ENCODE results near the gene MAP4K2.

The MAP4K2 gene

DNA sequence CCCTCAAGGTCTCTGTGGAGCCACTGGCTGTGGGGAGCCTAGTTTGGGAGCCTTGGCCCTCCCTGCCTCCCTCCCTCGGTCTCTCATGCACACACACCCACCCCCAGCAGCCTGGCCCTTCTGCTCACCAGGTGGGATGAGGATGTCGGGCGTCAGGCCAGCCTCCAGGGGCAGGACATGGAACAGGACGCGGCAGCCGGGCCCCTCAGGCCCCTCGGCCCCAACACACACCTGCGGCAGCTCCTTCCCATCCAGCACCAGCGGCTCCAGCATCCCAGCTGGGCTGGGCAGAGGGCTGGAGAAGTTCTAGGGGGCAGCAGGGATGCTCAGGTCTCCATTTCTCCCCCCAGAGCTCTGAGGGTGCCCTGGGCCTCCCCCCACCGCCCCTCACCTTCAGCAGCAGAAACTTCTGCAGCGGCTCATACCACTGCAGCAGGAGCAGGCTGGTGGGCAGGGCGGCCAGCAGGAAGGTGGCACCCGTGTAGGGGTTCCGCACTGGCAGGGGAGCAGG lies 11.2 kb downstream of the MAP4K2 start:
- no peak for DNase-seq (ENCODE audit: low read depth)

DNA sequence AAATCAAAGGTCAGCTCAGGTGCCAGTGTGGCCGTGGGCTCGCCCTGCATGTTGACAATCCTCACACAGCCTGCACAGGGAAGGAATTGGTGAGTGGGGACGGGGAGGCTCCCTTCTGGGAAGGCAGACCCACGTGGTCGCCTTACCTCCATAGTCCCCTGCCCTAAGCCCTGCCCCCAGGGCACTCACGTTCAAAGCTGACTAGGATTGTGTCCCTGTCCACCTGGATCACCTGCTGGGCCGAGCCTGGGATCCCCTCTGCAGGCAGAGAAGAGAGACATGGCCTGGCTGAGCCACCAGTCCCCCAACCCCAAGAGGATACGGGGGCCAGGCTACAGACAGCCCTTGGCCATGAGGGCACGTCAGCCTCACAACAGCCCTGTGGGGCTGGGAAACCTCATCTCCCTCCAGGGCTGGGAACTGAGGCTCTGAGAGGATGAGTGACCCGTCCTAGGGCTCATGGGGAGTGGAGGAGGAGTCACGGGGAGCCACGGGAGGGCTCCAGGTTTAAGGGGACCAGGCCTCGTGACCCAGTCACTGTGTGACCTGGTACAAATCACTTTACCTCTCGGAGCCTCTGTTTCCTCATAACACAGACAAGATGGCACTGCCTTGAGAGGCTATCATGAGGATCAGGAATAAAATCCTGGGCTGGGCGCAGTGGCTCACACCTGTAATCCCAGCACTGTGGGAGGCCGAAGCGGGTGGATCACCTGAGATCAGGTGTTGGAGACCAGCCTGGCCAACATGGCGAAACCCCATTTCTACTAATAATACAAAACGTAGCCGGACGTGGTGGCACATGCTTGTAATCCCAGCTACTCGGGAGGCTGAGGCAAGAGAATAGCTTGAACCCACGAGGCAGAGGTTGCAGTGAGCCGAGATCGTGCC lies 12.6 kb downstream of the MAP4K2 start:
- no peak for DNase-seq (ENCODE audit: low read depth)

DNA sequence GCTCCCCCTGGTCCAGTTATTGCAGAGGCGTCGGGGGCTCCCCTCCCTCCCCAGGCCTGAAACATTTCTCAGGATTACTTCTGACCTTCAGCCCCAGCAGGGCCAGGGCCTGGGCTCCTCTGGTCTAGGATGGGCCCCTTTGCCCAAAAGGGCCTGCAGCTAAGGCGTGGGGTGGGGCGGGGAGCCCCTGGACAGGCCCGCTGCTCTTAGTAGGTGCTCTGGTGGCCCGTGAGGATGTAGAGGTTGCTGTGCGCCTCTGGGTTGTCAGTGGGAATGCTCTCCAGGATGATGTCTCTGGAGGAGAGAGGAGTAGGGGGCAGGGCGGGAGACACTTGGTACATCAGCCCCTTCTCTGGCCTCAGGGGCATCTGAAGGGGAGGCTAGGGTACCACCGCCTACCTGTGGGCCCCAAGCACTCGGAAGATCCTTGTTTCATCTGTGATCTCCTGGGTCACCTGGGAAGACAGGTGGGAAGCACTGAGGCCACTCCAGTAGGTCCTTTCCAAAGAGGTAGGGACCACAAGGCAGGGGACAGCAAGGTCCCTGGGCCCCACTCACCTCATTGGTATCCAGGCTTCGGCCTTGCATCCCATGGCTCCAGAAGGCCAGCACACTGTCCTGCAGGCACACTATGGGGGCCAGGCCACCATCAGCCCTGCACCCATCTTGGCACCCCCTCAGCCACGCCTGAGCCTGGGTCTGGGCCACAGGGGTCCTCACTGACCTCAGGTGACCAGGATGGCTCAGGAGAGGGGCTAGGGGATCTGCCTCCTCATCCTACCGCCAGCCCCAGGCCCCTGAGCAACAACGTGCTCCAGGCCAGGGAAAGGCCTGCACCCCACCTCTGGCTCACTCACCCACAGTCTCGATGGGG lies 13.4 kb downstream of the MAP4K2 start:
- no peak for DNase-seq (ENCODE audit: low read depth)

DNA sequence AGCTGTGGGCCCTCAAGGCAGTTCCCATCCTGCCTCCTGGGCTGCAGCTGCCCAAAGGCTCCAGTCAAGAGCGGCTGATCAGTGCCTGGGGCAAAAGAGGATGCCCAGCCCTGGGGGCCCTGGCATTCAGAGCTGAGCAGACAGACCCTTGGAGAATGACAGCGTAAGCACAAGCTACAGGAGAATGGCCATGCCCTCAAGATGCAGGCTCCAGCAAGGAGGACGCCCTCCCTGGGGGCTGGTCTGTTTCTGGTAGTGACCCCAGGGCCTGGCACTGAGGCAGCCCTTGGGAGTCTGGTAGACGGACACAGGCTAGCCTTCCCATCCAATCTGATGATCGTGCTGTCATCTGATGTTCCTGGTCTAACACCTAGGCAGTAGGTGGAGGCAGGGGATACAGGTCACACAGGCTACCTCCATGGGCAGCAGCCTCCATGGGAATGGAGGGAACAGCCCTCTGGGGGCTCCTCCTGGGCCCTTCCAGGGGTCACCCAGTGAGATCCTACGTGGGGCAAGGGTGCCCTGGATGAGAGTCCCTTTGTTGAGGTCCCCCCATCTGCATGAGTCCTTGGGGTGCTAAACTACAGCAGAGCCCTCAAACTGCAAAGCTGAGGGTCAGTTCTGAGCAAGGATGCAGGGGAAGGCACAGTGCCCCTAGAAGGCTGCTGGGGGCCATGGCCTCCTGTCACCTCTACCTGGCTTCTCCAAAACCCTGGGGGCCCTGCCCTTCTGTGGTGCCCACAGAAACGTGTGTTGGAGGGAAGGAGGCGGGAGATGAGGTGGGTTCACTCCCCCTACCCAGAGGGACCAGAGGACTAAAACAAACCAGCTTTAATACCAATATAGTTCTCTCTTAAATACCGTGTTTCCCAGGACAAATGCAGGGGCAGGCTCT lies 14.4 kb downstream of the MAP4K2 start:
- no peak for DNase-seq (ENCODE audit: low read depth)

DNA sequence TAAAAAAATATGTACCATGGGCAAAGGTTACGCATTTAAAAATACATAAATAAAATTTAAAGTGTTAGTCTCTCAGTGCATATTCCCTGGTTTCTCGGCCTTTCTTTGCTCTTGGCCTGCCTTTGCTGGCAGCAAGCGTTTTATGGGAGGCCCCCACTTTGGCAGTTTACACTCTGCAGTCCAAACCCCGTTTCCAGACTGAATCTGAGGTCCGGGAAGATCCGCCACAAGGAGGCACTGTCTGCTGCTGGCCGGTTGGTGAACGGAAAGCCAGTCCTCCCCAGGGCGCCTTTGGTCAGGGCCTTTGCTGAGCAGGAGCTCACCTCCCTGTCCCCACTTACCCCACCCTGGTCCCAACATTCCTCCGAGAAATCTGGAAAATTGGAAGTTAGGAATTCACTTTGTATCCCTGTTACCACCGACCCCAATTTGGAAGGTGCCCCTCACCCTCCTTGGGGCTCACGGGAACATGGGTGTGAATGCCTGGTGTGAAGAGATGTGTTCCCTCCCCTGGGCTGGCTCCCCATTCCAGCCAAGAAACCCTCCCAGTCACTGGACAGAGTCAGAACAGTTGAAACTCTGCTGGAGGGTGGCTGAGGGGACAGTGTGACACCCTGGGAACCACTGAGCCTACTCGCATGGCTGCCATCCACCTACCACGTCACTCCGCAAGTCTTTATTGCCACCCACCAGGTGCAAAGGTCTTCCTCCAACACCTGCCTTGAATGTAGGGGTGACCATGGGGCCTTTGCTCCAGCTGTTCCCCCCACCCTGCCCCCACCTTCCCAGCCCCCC lies 15.3 kb downstream of the MAP4K2 start:
- no peak for DNase-seq (ENCODE audit: low read depth)

DNA sequence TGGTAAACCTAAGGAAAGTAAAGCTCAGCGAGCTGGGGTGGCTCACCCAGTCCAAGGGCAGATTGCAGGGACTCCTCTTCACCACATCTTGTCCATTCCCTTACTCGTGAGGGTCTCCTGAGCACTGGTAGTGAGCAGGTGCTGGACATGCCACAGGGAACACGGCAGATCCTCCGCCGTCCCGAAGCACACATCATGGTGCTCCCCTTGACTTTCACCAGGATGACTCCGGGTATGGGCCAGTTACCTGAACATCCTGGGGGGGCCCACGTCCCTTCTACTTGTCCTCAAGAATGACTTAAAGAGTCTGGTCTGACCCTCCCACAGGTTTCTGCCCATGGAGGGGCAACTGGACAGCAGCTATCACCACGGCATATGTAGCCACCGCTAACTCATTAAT lies 16.7 kb downstream of the MAP4K2 start:
- no peak for DNase-seq (ENCODE audit: low read depth)

DNA sequence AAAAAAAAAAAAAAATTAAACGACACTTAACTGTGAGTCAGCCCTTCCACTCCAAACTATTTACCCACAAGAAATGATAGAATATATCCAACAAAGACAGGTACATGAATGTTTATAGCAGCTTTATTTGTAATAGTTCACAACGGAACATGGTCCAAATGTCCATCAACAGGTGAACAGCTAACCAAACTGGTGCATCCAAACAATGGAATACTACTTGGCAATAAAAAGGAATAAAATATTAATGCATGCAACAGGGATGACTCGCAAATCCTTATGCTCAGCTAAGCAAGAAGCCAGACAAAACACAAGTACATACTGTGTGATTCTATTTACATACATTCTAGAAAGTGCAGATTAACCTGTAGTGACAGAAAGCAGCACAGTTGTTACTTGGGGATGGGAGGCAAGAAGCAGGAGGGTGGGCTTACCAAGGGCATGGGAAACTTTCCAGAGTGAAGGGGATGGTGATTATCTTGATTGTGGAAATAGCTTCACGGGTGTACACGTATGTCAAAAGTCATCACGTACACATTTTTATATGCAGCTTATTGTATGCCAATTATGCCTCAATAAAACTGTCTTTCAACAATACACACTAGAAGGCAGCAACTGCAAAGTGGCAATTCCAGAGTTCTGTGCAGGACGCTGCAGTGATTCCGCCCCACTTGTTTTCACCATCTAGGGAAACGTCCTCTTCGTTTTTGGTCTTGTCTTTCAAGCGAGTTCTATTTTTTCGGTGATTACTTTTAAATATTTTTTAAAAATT lies 18.0 kb downstream of the MAP4K2 start:
- DNase-seq (ENCODE audit: low read depth), result no peak

DNA sequence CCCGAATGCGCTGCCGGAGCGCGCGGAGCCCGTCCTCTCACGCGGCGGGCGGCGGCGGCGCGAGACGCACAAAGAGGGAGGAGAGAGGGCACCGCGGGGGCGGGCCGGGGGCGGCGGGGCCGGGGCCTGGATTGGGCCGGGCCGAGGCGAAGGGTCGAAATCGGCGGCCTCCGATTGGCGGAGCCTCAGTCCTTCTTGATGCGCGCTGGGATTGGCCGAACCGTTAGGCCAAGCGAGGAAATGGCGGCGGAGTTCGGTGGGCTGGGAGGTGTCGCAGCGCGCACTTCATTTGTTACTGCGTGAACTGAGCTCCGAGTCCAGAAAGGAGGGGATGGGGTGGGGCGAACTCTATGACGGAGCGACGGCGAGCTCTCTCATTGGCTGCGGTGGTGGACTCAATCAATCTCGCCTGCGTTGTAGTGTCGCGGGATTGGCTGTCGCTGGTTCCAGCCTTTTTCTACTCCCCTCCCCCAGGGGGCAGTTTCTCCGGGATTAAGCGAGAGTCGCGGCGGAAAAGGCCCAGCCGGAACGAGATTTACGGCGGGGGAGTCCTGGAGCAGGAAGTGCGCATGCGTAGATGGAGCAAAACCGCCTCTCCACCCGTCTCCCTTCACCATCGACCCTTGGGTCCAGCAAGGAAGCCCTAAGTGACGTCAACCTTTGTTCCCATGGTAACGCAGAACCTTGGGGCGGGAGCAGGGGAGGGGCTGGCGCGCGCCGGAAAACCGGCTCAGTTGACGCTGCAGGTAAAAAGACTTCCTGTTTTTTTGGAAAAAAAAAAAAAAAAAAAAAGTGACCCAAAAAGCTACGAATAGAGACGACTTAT lies 24.3 kb downstream of the MAP4K2 start, which contains the start of gene SF1:
Gene SF1, minus strand, starts transcription at position 70 of the 826 bp plus-strand sequence. CDS start 150 bp downstream, outside the sequence.
- peak; percentile 100 for DNase-seq (ENCODE audit: low read depth)

DNA sequence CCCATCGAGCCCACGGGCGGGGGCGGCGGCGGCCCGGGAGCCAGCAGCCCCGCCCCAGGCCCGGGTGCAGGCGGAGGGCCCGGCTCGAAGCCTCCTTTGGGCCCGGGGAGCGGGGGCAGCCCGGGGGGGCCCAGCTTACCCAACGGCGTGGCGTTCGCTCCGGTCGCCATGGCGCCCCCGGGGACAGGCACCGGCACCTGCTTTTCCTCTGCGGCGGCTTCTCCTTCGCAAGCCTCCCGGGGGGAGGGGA lies 24.9 kb downstream of the MAP4K2 start:
- DNase-seq (ENCODE audit: low read depth), result no peak

DNA sequence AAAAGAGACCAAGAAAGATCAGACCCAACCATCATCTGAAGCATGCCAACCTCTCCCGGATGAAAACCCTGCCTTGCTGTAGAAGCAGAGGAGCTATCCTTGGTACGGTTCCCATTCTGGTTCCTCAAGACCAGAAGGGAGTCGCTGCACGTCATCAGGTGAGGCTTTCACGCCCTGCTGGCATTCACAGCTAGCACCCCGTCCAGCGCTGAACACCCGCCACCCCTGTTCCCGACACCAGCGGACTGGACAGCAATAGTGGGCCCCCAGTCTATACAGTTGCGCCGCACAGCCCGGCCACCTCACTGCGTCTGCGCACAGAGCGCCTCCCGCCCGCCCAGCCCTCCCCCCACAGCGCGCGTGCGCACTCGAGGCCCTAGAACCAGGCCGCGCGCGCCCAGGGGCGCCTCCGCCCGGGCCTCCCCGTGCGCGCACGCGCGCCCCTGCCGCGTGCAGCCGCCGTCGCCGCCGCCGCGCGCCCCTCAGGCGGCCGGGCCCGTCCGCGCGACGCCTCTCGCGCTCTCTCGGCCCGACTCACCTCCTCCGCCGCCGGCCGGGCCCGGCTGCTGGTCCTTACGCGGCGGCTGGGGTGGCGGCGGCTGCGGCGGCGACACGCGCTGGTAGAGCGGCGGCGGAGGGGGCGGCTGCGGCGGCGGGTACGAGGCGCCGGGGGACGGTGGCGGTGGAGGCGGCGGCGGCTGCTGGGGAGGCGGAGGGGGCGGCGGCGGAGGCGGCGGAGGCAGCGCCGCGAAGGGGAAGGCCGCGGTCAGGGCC lies 25.4 kb downstream of the MAP4K2 start:
- peak; percentile 56 for DNase-seq (ENCODE audit: low read depth)

DNA sequence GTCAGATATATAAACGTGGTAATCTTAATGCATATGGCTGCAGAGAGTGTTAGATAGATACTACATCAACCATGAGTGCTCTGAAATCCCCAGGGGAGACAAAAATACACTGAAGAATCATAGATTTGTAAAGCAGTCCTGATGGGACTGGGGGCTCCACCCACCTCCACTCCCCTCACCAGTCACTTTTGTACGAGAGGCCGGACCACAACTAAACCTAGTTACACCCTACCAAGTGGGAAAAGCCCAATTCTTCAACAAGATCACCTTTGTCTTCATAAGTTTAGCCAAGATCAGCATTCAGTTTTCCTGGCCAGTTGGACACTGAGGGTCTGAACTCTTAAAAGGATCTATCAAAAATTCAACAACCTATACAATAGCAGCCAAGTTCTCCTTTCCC lies 26.1 kb downstream of the MAP4K2 start:
- DNase-seq (ENCODE audit: low read depth), result no peak

DNA sequence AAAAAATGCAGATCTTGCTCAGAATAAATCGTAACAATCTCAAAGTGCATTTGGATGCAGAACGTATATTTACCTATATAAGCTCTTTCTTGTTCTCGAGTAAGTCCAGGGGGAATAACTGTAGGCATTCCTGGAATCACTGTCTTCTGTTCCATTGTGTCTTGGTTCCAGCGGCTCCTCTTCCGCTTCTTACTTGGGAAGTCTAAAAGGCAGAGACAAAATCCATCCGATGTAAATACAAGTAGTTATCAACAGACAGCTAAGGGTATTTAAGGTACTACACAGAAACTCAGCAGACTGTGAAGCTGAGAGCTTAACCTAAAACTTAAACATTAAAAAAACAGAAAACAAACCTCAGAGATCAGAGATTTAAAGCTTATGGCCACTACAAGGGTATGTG lies 26.6 kb downstream of the MAP4K2 start:
- no peak for DNase-seq (ENCODE audit: low read depth)

DNA sequence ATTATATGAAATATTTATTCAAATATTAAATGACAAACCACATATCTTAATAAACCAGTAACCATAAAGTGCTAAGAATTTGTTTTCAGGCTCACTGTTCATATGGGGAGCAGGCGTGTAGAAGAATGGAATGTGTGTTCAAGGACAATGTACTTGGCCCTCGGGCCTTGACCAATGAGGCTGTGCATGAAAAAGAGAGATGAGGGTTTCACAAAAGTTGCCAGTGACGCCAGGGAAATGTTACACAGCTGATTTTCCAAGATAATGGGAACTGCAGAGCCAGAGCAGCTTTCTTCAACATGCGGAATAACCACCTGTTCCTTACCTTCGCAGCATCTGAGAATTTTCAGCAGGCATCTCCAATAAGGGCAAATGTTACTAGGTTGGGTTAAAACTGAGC lies 28.9 kb downstream of the MAP4K2 start:
- no peak for DNase-seq (ENCODE audit: low read depth)

DNA sequence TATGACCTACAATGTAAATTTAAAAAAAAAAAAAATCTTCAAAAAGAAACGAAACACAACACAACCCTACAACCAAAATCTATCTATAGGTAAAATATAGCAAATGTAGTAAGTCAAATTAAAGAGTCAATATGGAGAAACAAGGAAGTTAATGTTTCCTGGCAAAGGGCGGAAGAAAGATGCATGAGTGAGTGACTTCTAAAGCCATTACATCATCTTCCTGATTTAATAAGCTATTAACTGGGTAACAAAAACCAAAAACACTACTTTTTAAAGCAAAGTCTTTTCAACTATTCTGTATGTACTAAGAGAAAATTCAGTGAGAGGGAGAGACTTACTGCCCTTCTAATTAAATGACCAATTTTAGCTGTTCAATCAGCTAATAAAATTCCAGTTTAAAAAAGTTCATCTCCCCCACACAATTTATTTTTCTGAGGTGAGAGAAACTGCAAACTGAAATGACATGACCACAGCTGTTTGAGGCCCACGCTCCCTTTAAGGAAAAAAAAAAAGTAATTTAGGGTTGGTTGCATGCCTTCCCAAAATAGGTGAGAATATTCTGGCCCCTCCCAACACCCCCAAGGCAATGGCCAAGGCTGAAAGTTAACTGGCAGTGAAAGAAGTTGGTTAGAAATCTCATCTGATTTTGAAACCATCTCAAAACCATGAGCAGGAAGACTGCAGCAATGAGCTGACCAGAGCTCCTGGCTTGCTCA lies 30.6 kb downstream of the MAP4K2 start:
- DNase-seq (ENCODE audit: low read depth), result no peak

DNA sequence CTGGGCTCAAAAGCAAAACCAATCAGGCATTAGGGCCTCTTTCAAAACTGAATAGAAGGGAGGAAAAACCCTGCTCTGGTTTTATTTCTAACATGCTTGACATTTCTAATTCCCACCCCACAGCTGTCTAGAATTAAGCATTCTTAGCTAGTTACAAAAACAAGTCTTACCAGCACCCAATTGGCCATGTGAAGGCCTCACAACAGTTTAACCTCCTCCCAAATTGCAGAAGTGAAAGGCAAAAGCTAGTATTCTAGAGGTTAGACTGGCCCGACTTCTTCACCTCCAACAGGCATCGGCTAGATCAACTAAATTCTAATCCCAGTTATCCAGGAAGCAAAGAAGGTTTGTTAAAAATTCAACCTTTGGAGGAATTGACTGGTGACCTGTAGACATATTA lies 31.2 kb downstream of the MAP4K2 start:
- DNase-seq (ENCODE audit: low read depth), result no peak

DNA sequence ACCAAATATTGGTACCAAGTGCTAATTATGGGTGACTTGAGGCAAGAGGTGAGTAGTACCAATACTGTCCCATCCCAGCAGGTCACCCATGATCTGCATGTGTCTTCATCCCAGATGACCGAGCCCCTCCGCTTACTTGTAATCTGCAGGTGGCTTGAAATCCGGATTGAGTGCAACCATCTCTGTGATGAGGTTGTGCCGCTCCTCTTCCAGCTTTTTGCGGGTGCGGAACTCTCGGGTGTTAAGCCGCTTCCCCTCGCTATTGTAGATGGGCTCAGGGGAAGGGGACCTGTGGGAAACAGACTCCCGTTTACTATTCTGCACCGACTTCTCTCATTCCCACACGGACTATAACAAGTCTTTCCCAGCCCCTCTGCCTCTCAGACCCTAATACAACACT lies 32.9 kb downstream of the MAP4K2 start:
- DNase-seq (ENCODE audit: low read depth), result no peak

DNA sequence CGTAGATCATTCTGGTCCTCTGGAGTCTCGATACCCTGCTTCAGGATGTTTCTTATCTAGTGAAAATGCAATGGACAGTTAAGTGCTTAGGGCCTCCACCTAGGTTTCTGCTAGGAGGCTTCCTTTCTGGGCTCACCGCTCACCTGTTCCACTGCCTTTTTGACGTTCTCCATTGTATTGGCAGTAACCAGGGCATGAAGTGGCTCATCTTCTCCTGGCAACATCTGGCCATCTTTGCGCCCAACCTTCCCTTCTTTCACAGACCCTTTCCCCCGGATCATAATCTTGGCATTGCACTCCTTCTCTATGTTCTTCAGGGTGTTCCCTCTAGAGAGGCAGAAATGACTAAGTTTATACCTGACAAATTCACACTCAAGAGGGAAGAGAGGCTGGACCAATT lies 33.7 kb downstream of the MAP4K2 start:
- no peak for DNase-seq (ENCODE audit: low read depth)

DNA sequence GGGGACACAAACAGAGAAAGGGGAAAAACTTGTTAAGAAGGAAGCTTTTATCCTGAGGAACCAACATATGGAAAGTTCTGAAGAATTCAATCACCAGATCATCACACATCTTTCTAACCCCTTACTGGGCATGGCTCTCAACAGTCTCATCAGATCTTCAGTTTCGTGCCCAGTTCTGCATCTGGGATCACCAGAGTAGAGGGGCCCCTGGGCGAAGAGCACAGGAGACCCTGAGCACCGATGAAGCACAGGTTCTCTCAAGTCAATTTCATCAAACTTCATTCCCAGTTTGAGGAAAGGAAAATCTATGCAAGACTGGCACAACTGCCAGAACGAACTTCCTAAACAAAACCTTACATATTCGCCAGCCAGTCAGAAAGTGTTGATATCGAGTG lies 34.7 kb downstream of the MAP4K2 start:
- no peak for DNase-seq (ENCODE audit: low read depth)
